Stimulated activated naive CD8-positive, alpha-beta T cell treated with anti-CD3 and anti-CD28 coated beads, Interleukin-15, amount 100 ng/mL, for 72 hours (primary cell): ENCODE data around the gene GABRQ.

Experiments
- ATAC-seq: fragments of 150-1000 bp; cut with Tn5 transposase; 2 replicates; pipeline ENCODE4 v1.10.0; 2021; ENCODE audit warnings: mild to moderate bottlenecking, moderate library complexity
- DNase-seq, 2 donors: peaks; one replicate each; pipeline ENCODE4 v3.0.0; 2021 to 2022
- H3K27ac Mint-ChIP-seq, 2 donors: one replicate each; pipeline ENCODE4 v1.8.0; 2022; ENCODE audit warnings: mild to moderate bottlenecking in 2 of 2, mixed read lengths in 2 of 2, moderate library complexity in 2 of 2
- H3K27me3 Mint-ChIP-seq: one replicate; pipeline ENCODE4 v1.8.0; 2022; ENCODE audit warnings: mixed read lengths
- H3K4me1 Mint-ChIP-seq: one replicate; pipeline ENCODE4 v1.8.0; 2022; ENCODE audit warnings: mild to moderate bottlenecking, mixed read lengths
- H3K4me3 Mint-ChIP-seq, 2 donors: one replicate each; pipeline ENCODE4 v1.8.0; 2022; ENCODE audit warnings: mild to moderate bottlenecking in 2 of 2, mixed read lengths in 2 of 2, moderate library complexity in 1 of 2
- H3K9me3 Mint-ChIP-seq, 2 donors: one replicate each; pipeline ENCODE4 v1.8.0; 2022; ENCODE audit warnings: mixed read lengths in 2 of 2

Gene GABRQ

DNA sequence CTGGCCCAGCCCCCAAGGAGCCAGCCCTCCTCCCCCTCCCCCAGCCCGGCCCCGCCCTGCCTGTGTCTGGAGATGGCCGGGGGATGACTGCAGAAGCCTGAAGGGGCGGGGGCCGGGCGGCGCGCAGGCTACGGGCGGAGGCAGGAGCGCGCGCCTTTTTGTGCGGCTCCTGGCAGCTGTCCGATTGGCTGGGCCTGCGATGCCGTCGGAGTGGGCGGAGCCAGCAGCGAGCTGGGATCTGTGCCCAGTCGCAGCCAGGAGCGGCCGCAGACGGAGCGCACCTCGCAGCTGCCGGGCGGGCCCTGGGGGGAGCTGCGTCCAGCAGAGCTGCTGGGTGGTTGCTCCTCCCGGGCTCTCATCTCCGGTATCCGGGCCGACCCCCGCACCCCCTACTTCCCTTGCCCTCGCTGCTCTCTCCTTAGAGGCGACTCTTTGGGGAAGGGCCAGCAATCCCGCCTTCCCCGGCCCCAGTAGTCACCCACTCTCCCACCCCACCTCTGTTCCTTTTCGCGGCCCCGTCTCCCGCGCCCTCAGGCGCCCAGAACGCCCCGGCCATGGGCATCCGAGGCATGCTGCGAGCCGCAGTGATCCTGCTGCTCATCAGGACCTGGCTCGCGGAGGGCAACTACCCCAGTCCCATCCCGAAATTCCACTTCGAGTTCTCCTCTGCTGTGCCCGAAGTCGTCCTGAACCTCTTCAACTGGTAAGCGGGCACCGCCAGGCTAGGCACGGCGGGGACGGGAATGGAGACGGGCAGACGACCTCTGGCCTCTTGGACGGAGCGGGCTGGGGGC, at the start of gene GABRQ:
Gene GABRQ (plus strand): TSS at position 247 of the 794 bp plus-strand sequence. CDS start 308 bp downstream, at position 555.
- no peak within 1 kb of the TSS for H3K27ac Mint-ChIP-seq
- H3K9me3 Mint-ChIP-seq = no peaks in the 10 kb centered on the region
- no peak within 1 kb of the TSS for H3K4me3 Mint-ChIP-seq
- H3K27me3 Mint-ChIP-seq = peaks cover 37% of the 10 kb centered on the region
- ATAC-seq (no peak), DNase-seq (no peak)
- H3K4me1 Mint-ChIP-seq = no peaks in the 10 kb centered on the region

DNA sequence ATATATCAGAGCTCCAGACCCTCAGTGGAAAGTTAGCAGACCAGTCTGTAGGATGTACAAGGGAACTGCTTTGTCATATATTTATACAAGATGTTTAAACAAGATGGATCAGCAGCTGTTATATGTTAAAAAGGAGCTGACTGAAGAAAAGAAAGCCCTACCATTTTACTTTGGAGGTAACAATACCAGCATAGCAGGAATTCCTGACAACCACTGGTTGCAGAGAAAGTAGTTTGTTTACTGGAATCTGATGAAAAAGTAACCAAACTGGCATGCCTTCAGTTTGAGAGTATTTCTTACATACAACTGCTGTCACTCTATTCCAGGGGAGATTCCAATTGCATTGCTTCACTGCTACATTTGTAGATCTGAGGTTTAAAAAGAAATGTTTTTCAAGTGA, 49.5 kb upstream of the GABRQ start:
- Mint-ChIP-seq H3K27ac (no peak overlapping the region), H3K4me3 (no peak overlapping the region), H3K4me1 (no peaks in the 10 kb centered on the region), H3K9me3 (no peaks in the 10 kb centered on the region), H3K27me3 (no peaks in the 10 kb centered on the region)
- ATAC-seq = no peak
- DNase-seq = no peak

GRCh38 chrX:152600853-152601633, 36.7 kb upstream of the GABRQ start:
- Mint-ChIP-seq H3K27me3 (no peaks in the 10 kb centered on the region), H3K9me3 (no peaks in the 10 kb centered on the region), H3K4me3 (no peak overlapping the region), H3K4me1 (no peaks in the 10 kb centered on the region), H3K27ac (no peak overlapping the region)
- ATAC-seq (no peak), DNase-seq (no peak)

GRCh38 chrX:152601848-152602616, 35.7 kb upstream of the GABRQ start:
- no peak for DNase-seq

DNA sequence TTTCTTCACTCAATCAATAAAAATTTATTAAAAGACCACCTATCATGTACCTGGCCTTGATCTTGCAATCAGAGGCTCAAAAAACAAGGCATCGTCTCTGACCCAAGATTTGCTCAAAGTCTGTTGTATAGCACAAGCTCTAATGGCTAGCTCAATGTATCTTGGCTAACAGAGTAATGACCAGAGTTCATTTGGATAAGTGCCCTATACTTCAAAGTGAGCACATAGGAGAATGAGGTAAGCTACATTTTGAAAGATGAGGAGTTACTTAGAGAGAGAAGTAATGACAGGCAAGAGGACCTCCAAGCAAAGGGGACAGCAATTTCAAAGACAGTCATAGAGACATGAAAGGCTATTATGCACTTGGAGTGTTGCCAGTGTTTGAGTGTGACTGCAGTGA, 22.9 kb upstream of the GABRQ start:
- H3K9me3 Mint-ChIP-seq = no peaks in the 10 kb centered on the region
- H3K4me3 Mint-ChIP-seq = no peak overlapping the region
- no peak for ATAC-seq
- no peak overlapping the region for H3K27ac Mint-ChIP-seq
- H3K4me1 Mint-ChIP-seq = no peaks in the 10 kb centered on the region
- no peaks in the 10 kb centered on the region for H3K27me3 Mint-ChIP-seq
- DNase-seq = no peak

More at GRCh38 chrX:152601848-152602616, 35.7 kb upstream of the GABRQ start:
- ATAC-seq = no peak
- Mint-ChIP-seq H3K27me3 (no peaks in the 10 kb centered on the region), H3K4me3 (no peak overlapping the region), H3K9me3 (no peaks in the 10 kb centered on the region), H3K27ac (no peak overlapping the region), H3K4me1 (no peaks in the 10 kb centered on the region)

DNA sequence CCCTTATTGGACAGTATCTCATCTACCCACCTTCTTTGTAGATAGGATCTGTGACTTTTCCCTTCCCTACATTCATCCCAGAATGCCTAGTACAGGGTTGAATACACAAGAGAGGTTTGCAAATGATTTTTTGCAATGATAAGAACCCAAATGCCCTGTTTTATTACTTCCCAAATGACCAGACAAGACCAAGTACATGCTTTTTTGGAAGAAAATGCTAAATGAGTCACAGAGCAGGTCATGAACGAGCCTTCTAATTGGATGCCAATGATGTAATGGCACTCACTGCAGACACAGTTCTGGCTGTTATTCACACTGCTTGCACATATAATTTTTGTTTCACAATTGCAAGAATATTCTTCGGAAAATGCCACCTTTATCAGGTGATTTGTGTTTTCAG, 17.8 kb upstream of the GABRQ start:
- H3K27me3 Mint-ChIP-seq = no peaks in the 10 kb centered on the region
- no peak overlapping the region for H3K27ac Mint-ChIP-seq
- no peak overlapping the region for H3K4me3 Mint-ChIP-seq
- ATAC-seq = no peak
- no peak for DNase-seq
- no peaks in the 10 kb centered on the region for H3K9me3 Mint-ChIP-seq
- no peaks in the 10 kb centered on the region for H3K4me1 Mint-ChIP-seq

- Mint-ChIP-seq H3K4me1 (no peaks in the 10 kb centered on the region), H3K4me3 (no peak overlapping the region), H3K9me3 (no peaks in the 10 kb centered on the region), H3K27me3 (peaks cover 25% of the 10 kb centered on the region), H3K27ac (no peak overlapping the region)
- DNase-seq (peak; percentile 3 to 19), ATAC-seq (no peak)
These were observed 5.1 kb upstream of the GABRQ start for GRCh38 chrX:152632445-152633097.

DNA sequence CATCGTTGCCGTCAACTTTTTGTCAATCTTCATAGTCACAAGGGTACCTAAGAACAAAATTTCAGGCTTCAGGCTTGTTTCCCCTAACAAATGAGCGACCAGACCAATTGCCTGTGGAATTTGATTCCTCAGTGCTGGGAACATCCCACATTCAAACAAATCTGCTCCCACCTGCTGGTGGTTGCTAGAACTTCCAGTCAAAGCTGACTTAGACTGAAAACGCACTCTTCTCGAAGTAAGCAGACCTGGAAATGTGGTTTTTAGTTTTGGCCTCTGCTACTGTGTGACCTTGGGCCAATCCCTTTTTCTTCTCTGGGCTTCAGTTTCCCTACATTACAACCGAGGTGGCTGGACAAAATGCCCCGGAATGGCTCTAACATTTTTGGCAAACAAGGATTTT, 1.8 kb upstream of the GABRQ start:
- Mint-ChIP-seq H3K27ac (no peak overlapping the region), H3K27me3 (peaks cover 37% of the 10 kb centered on the region), H3K9me3 (no peaks in the 10 kb centered on the region), H3K4me1 (no peaks in the 10 kb centered on the region), H3K4me3 (no peak overlapping the region)
- no peak for DNase-seq
- ATAC-seq = no peak

DNA sequence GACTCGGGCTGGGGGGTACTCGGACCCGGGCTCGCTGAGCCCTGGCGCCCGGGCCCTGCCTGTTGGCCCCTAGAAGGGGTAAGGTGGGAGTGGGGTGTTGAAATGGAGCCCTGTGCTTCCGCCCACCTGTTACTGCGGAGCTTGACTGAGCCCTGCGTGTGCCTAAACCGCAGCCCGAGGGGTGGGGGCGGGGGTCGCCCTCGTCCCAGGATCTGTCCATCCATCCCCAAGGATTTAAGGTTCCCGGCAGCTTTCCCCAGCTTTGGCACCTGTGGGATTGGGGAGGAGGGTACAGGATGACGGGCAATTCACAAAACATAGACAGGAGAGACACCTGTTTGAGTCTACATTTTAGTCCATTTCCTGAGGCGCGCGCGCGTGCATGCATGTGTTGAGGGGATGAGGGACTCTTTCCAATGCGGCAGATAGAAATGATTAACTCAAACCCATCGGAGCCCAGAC, 779 bp downstream of the GABRQ start:
- no peak for ATAC-seq
- H3K27me3 Mint-ChIP-seq = peaks cover 37% of the 10 kb centered on the region
- no peak for DNase-seq
- H3K4me3 Mint-ChIP-seq = no peak overlapping the region
- H3K9me3 Mint-ChIP-seq = no peaks in the 10 kb centered on the region
- H3K4me1 Mint-ChIP-seq = no peaks in the 10 kb centered on the region
- H3K27ac Mint-ChIP-seq = no peak overlapping the region

GRCh38 chrX:152639426-152639825, 1.7 kb downstream of the GABRQ start:
- Mint-ChIP-seq H3K4me3 (no peak overlapping the region), H3K27ac (peak overlapping the region in 1 of 2 donors; percentile 38), H3K4me1 (no peaks in the 10 kb centered on the region), H3K27me3 (peaks cover 37% of the 10 kb centered on the region), H3K9me3 (no peaks in the 10 kb centered on the region)
- no peak for DNase-seq
- no peak for ATAC-seq

GRCh38 chrX:152640034-152640818, 2.5 kb downstream of the GABRQ start:
- Mint-ChIP-seq H3K9me3 (no peaks in the 10 kb centered on the region), H3K27me3 (peaks cover 37% of the 10 kb centered on the region), H3K27ac (no peak overlapping the region), H3K4me3 (no peak overlapping the region), H3K4me1 (no peaks in the 10 kb centered on the region)
- DNase-seq (no peak), ATAC-seq (no peak)

DNA sequence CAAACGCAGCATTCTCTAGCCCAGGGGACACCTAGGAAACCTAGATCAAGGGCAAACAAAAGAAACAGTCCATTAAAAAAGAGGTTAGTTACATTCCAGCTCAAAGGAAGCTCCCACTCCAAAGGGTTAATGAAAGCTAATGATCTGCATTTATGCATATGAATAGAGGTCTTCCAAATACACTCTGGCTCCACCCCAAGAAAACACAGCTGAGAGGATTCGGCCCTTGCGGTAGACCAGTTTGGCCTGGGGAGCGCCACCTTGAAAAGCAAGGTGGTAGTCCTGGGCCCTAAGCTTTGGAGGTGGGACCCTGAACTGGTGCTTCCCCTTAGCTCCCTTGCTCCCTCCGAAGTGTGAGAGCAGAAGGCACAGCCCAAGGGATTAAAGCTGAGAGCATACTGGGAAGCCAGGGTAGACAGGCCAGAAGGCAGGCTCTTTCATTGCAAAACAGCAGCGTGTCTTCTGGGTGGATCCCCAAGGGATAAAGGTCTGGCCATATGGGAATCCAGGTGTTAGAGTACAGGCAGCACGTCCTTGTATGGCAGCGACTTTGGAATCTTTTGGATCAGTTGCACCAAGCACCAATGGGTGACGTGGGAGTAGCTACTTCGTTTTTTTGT, 3.7 kb downstream of the GABRQ start:
- peaks cover 29% of the 10 kb centered on the region for H3K27me3 Mint-ChIP-seq
- H3K4me3 Mint-ChIP-seq = no peak overlapping the region
- no peaks in the 10 kb centered on the region for H3K9me3 Mint-ChIP-seq
- ATAC-seq (no peak), DNase-seq (no peak)
- H3K4me1 Mint-ChIP-seq = no peaks in the 10 kb centered on the region
- H3K27ac Mint-ChIP-seq = no peak overlapping the region

GRCh38 chrX:152641996-152642395, 4.3 kb downstream of the GABRQ start:
- H3K4me3 Mint-ChIP-seq = no peak overlapping the region
- H3K27me3 Mint-ChIP-seq = peaks cover 23% of the 10 kb centered on the region
- H3K27ac Mint-ChIP-seq = no peak overlapping the region
- H3K4me1 Mint-ChIP-seq = no peaks in the 10 kb centered on the region
- DNase-seq = no peak
- ATAC-seq = no peak
- H3K9me3 Mint-ChIP-seq = no peaks in the 10 kb centered on the region

GRCh38 chrX:152642931-152643564, 5.4 kb downstream of the GABRQ start:
- DNase-seq (no peak), ATAC-seq (no peak)
- H3K27me3 Mint-ChIP-seq = peaks cover 16% of the 10 kb centered on the region
- H3K4me3 Mint-ChIP-seq = no peak overlapping the region
- no peaks in the 10 kb centered on the region for H3K9me3 Mint-ChIP-seq
- no peaks in the 10 kb centered on the region for H3K4me1 Mint-ChIP-seq
- no peak overlapping the region for H3K27ac Mint-ChIP-seq
